Measurements from ENCODE around the gene SHC3.

Gene SHC3

DNA sequence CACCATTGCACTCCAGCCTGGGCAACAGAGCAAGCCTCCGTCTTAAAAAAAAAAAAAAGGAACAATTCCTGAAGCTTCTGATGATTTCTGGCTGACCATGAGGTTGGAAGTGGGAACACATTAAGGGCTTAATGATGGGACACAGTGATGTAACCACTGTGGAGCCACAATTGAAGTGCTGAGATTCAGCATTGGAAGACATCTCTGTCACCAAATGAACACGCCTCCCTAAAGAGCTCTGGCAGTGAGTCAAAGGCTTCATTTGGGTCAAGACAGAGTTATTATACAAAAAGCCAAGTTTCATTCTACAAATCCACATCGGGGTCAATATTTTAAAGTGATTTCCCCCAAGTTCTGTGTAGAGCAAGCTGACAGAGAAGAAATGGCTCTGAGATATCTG lies 191.8 kb downstream of the SHC3 start:
- CTCF ChIA-PET, result no interaction called here
- TF ChIP-seq BHLHE40 (IDR thresholded peaks at IDR 0.05; ENCODE audit: borderline replicate concordance) (no peak), L3MBTL2 (conservative IDR thresholded peaks at IDR 0.05) (no peak)
- no peak for DNase-seq (ENCODE audit: extremely low spot score)
- POLR2A ChIA-PET, result no interaction called here

DNA sequence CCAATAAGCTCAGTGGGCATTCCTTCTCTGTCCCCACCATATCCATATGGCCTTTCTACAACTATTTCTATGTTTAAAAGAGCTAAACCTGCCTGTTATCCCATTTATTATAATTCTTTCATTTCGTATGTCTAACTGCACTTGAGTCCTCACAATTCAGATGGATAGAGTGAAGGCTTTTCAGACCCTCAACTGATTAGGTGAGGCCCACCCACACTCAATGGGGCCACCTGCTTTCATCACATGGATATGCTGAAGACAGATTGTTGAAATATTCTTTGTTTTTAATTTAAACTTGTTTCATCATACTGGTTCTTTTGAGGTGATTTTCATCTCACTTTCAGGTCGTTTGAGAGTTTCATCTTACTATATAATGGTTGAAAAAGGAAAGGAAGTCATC lies 193.0 kb downstream of the SHC3 start:
- CTCF ChIA-PET, result no interaction called here
- POLR2A ChIA-PET, result no interaction called here
- no peak for DNase-seq (ENCODE audit: extremely low spot score)
- TF ChIP-seq ELF4 (IDR thresholded peaks at IDR 0.05) (no peak), ZNF384 (IDR thresholded peaks at IDR 0.05) (no peak), FOXM1 (IDR thresholded peaks at IDR 0.05; ENCODE audit: borderline replicate concordance) (no peak), BHLHE40 (IDR thresholded peaks at IDR 0.05; ENCODE audit: borderline replicate concordance) (no peak), L3MBTL2 (conservative IDR thresholded peaks at IDR 0.05) (no peak), LEF1 (IDR thresholded peaks at IDR 0.05; ENCODE audit: borderline replicate concordance) (no peak), ARNT (IDR thresholded peaks at IDR 0.05) (no peak), FOXK2 (IDR thresholded peaks at IDR 0.05) (no peak), CTBP1 (IDR thresholded peaks at IDR 0.05; ENCODE audit: borderline replicate concordance) (no peak), TARDBP (IDR thresholded peaks at IDR 0.05) (no peak)
- TF ChIP-seq, protein P1, sequence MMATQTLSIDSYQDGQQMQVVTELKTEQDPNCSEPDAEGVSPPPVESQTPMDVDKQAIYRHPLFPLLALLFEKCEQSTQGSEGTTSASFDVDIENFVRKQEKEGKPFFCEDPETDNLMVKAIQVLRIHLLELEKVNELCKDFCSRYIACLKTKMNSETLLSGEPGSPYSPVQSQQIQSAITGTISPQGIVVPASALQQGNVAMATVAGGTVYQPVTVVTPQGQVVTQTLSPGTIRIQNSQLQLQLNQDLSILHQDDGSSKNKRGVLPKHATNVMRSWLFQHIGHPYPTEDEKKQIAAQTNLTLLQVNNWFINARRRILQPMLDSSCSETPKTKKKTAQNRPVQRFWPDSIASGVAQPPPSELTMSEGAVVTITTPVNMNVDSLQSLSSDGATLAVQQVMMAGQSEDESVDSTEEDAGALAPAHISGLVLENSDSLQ (IDR thresholded peaks at IDR 0.05), result no peak

DNA sequence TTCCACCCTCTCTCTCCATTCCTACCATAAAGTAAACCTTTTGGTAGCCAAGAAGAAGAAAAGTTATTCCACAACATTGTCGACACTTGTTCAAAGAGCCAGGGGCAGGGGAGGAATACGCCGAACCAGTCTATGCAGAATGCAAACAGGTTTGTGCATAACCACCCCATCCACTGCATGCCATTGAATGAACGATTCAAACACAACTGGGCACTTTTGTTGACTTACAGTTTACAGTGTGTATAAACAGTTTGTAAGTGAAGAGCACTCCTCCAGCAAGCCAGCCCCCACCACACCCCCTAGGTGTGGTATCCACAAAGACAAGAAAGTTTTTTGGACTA lies 194.1 kb downstream of the SHC3 start:
- ChIA-PET CTCF (no interaction called here), POLR2A (no interaction called here)
- TF ChIP-seq L3MBTL2 (conservative IDR thresholded peaks at IDR 0.05) (no peak), LEF1 (IDR thresholded peaks at IDR 0.05; ENCODE audit: borderline replicate concordance) (no peak), FOXM1 (IDR thresholded peaks at IDR 0.05; ENCODE audit: borderline replicate concordance) (no peak), FOXK2 (IDR thresholded peaks at IDR 0.05) (no peak), HDGF (IDR thresholded peaks at IDR 0.05; ENCODE audit: borderline replicate concordance) (no peak), SUZ12 (IDR thresholded peaks at IDR 0.05) (no peak), BHLHE40 (IDR thresholded peaks at IDR 0.05; ENCODE audit: borderline replicate concordance) (no peak), CTBP1 (IDR thresholded peaks at IDR 0.05; ENCODE audit: borderline replicate concordance) (no peak), TARDBP (IDR thresholded peaks at IDR 0.05) (no peak)
- DNase-seq (ENCODE audit: extremely low spot score), result no peak

DNA sequence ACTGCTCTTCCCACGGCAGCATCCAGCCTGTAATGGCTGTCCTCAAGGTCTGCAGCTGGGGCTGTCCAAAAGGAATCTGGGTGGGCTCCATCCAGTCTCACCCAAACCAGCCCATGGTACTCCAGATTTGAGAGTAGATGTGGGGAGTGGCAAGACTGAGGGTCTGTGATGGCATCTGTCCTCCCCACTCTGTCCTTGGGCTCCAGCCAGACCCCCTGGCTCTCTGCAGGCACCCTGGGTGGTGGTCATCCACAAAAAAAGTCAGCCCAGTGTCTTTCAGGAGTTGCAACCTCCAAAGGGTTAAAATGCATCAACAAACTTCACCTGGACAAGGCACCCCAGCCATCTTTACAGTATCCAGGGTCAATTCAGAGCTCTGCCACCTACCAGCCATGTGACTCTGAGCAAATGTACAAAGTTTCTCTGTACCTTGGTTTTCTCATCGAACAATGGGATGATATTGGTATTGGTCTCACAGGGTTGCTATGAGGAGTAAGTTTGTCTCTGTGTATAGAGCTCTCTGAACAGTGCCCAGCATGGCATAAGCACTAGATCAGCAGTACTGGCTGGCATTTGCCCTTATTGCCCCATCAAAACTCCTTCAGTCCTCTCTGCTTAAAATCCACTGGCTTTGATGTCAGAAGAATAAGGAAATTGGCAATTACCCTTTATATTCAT lies 194.6 kb downstream of the SHC3 start:
- DNase-seq (ENCODE audit: extremely low spot score), result no peak
- ChIA-PET POLR2A (no interaction called here), CTCF (no interaction called here)
- TF ChIP-seq SUZ12 (IDR thresholded peaks at IDR 0.05), result no peak
- TF ChIP-seq LEF1 (IDR thresholded peaks at IDR 0.05; ENCODE audit: borderline replicate concordance), result no peak
- TF ChIP-seq NFRKB (IDR thresholded peaks at IDR 0.05), result no peak
- no peak for TF ChIP-seq L3MBTL2 (conservative IDR thresholded peaks at IDR 0.05)
- no peak for TF ChIP-seq BHLHE40 (IDR thresholded peaks at IDR 0.05; ENCODE audit: borderline replicate concordance)
- no peak for TF ChIP-seq ZNF384 (IDR thresholded peaks at IDR 0.05)
- no peak for TF ChIP-seq HDGF (IDR thresholded peaks at IDR 0.05; ENCODE audit: borderline replicate concordance)
- no peak for TF ChIP-seq CTBP1 (IDR thresholded peaks at IDR 0.05; ENCODE audit: borderline replicate concordance)
- TF ChIP-seq FOXM1 (IDR thresholded peaks at IDR 0.05; ENCODE audit: borderline replicate concordance), result no peak
- TF ChIP-seq SP1 (IDR thresholded peaks at IDR 0.05), result no peak
- no peak for TF ChIP-seq FOXK2 (IDR thresholded peaks at IDR 0.05)
- no peak for TF ChIP-seq TARDBP (IDR thresholded peaks at IDR 0.05)
- no peak for TF ChIP-seq FOXA1 (IDR thresholded peaks at IDR 0.05)
- TF ChIP-seq, protein P1 (IDR thresholded peaks at IDR 0.05), result no peak
- no peak for TF ChIP-seq ELF4 (IDR thresholded peaks at IDR 0.05)

DNA sequence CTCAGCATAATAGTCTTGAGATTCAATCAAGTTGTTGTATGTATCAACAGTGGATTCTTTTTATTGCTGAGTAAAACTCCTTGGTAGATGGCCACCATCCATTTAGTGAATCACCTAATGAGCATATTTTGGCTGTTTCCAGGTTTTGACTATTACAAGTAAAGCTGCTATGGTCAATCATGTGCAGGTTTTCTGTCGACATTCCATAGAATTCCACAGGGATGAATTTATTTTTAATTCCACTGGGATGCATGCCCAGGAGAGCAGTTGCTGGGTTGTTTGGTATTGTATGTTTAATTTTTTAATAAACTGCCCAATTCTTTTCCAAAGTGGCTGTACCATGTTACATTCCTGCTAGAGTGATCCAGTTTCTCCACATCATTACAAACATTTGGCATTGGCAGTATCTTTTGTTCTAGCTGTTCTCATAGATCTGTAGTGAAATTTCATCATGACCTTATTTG lies 197.8 kb downstream of the SHC3 start:
- DNase-seq (ENCODE audit: extremely low spot score), result no peak
- ChIA-PET POLR2A (no interaction called here), CTCF (no interaction called here)
- no peak for TF ChIP-seq LEF1 (IDR thresholded peaks at IDR 0.05; ENCODE audit: borderline replicate concordance)
- TF ChIP-seq CTBP1 (IDR thresholded peaks at IDR 0.05; ENCODE audit: borderline replicate concordance), result no peak
- no peak for TF ChIP-seq ZNF384 (IDR thresholded peaks at IDR 0.05)

DNA sequence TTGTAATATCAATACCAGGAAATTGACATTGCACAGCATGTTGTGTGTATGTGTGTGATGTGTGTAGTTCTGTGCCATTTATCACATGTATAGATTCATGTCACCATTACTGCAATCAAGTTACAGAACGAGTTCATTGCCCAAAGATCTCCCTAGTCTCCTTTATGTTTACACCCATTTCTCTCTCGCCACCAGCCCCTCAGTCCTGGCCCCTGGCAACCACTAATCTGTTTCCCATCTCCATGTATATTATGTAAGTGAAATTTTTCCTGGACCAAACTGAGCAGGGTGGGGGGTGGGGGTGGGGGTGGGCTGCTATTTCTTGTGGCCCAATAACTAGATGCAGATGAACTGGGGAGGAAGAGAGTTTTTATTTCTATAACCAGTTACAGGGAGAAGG lies 198.8 kb downstream of the SHC3 start:
- TF ChIP-seq NFRKB (IDR thresholded peaks at IDR 0.05) (no peak), CTBP1 (IDR thresholded peaks at IDR 0.05; ENCODE audit: borderline replicate concordance) (no peak), SP1 (IDR thresholded peaks at IDR 0.05) (no peak), LEF1 (IDR thresholded peaks at IDR 0.05; ENCODE audit: borderline replicate concordance) (no peak), TARDBP (IDR thresholded peaks at IDR 0.05) (no peak), SUZ12 (IDR thresholded peaks at IDR 0.05) (no peak), HDGF (IDR thresholded peaks at IDR 0.05; ENCODE audit: borderline replicate concordance) (no peak), ELF4 (IDR thresholded peaks at IDR 0.05) (no peak), BHLHE40 (IDR thresholded peaks at IDR 0.05; ENCODE audit: borderline replicate concordance) (no peak), FOXA1 (IDR thresholded peaks at IDR 0.05) (no peak), FOXK2 (IDR thresholded peaks at IDR 0.05) (no peak), FOXM1 (IDR thresholded peaks at IDR 0.05; ENCODE audit: borderline replicate concordance) (no peak), ARNT (IDR thresholded peaks at IDR 0.05) (no peak), ZNF384 (IDR thresholded peaks at IDR 0.05) (no peak), L3MBTL2 (conservative IDR thresholded peaks at IDR 0.05) (no peak)
- TF ChIP-seq, protein P1 (IDR thresholded peaks at IDR 0.05), result no peak
- ChIA-PET POLR2A (no interaction called here), CTCF (no interaction called here)
- DNase-seq (ENCODE audit: extremely low spot score), result no peak
